Suppressor macrophage (primary cell): ENCODE results near the gene NEUROD2.

ENCODE experiments used
- DNase-seq, 4 experiments: peaks; one replicate each; pipeline ENCODE4 v3.0.0-alpha.2; 2020 to 2022

NEUROD2 gene

GRCh38 chr17:39618246-39618913, 10.7 kb upstream of the NEUROD2 start:
- DNase-seq: peak in 3 of 4 experiments; percentile 24 to 48 (median 41)

- DNase-seq: peak; percentile 59 to 82 (median 70)
These were observed 9.9 kb upstream of the NEUROD2 start for GRCh38 chr17:39617446-39618245.

GRCh38 chr17:39617100-39617445, 9.4 kb upstream of the NEUROD2 start:
- DNase-seq: no peak

- DNase-seq: no peak
These were observed 7.7 kb upstream of the NEUROD2 start for GRCh38 chr17:39615434-39615833.

GRCh38 chr17:39614545-39615157, 6.9 kb upstream of the NEUROD2 start:
- DNase-seq: no peak

GRCh38 chr17:39612935-39613464, 5.3 kb upstream of the NEUROD2 start:
- DNase-seq: no peak

GRCh38 chr17:39612291-39612894, 4.7 kb upstream of the NEUROD2 start:
- DNase-seq: no peak

GRCh38 chr17:39611401-39612112, 3.8 kb upstream of the NEUROD2 start:
- DNase-seq: no peak

GRCh38 chr17:39609416-39610025, 1.8 kb upstream of the NEUROD2 start:
- no peak for DNase-seq

GRCh38 chr17:39608142-39608981, 642 bp upstream of the NEUROD2 start:
- DNase-seq: no peak

GRCh38 chr17:39607057-39607850, 466 bp downstream of the NEUROD2 start:
- DNase-seq: no peak

GRCh38 chr17:39606434-39607056, 1.2 kb downstream of the NEUROD2 start:
- peak in 1 of 4 experiments; percentile 21 for DNase-seq

GRCh38 chr17:39605492-39606433, 2.0 kb downstream of the NEUROD2 start:
- DNase-seq: peak in 1 of 4 experiments; percentile 43

- DNase-seq: no peak
These were observed 2.7 kb downstream of the NEUROD2 start for GRCh38 chr17:39604911-39605491.

- DNase-seq: peak in 1 of 4 experiments; percentile 15
These were observed 4.3 kb downstream of the NEUROD2 start for GRCh38 chr17:39603304-39604016.

- DNase-seq: no peak
These were observed 5.0 kb downstream of the NEUROD2 start for GRCh38 chr17:39602533-39603303.
